ENCODE data around the gene FFAR3.

DNA sequence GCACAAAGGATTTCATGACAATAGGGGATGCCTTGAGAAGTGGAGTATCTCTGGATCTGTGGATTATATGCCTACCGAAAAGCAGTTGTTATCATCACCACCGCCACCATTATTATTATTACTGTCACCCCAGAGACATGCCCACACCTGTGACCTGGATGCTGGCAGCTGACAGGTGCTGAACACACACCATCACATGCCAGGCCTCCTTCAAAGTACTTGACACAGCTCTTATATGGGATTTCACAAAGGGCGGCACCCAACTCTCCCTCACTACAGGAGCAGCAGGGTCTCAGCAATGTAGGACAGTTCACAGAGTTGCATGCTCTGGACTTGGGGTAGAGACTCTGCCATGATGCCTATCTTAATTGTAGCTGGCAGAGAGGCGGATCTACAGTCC, 7.0 kb downstream of the FFAR3 start:
- TF ChIP-seq, protein P1, sequence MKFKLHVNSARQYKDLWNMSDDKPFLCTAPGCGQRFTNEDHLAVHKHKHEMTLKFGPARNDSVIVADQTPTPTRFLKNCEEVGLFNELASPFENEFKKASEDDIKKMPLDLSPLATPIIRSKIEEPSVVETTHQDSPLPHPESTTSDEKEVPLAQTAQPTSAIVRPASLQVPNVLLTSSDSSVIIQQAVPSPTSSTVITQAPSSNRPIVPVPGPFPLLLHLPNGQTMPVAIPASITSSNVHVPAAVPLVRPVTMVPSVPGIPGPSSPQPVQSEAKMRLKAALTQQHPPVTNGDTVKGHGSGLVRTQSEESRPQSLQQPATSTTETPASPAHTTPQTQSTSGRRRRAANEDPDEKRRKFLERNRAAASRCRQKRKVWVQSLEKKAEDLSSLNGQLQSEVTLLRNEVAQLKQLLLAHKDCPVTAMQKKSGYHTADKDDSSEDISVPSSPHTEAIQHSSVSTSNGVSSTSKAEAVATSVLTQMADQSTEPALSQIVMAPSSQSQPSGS (tag by site-specific recombination; IDR thresholded peaks at IDR 0.05; ENCODE audit: low read depth) = no peak
- TF ChIP-seq ZNF16 (tag by site-specific recombination; IDR thresholded peaks at IDR 0.05; ENCODE audit: low read depth) (no peak), KLF10 (tag by site-specific recombination; IDR thresholded peaks at IDR 0.05) (no peak), ZNF514 (tag by site-specific recombination; IDR thresholded peaks at IDR 0.05) (no peak), ZNF791 (tag by site-specific recombination; IDR thresholded peaks at IDR 0.05) (no peak), ZNF777 (tag by site-specific recombination; IDR thresholded peaks at IDR 0.05; ENCODE audit: borderline replicate concordance) (no peak), SP2 (tag by site-specific recombination; IDR thresholded peaks at IDR 0.05) (no peak), OVOL3 (tag by site-specific recombination; IDR thresholded peaks at IDR 0.05) (no peak), ZNF629 (tag by site-specific recombination; IDR thresholded peaks at IDR 0.05) (no peak), GLI4 (tag by site-specific recombination; IDR thresholded peaks at IDR 0.05) (no peak)
- TF ChIP-seq, protein P2, sequence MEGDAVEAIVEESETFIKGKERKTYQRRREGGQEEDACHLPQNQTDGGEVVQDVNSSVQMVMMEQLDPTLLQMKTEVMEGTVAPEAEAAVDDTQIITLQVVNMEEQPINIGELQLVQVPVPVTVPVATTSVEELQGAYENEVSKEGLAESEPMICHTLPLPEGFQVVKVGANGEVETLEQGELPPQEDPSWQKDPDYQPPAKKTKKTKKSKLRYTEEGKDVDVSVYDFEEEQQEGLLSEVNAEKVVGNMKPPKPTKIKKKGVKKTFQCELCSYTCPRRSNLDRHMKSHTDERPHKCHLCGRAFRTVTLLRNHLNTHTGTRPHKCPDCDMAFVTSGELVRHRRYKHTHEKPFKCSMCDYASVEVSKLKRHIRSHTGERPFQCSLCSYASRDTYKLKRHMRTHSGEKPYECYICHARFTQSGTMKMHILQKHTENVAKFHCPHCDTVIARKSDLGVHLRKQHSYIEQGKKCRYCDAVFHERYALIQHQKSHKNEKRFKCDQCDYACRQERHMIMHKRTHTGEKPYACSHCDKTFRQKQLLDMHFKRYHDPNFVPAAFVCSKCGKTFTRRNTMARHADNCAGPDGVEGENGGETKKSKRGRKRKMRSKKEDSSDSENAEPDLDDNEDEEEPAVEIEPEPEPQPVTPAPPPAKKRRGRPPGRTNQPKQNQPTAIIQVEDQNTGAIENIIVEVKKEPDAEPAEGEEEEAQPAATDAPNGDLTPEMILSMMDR (tag by site-specific recombination; IDR thresholded peaks at IDR 0.05) = no peak
- TF ChIP-seq, protein P3, sequence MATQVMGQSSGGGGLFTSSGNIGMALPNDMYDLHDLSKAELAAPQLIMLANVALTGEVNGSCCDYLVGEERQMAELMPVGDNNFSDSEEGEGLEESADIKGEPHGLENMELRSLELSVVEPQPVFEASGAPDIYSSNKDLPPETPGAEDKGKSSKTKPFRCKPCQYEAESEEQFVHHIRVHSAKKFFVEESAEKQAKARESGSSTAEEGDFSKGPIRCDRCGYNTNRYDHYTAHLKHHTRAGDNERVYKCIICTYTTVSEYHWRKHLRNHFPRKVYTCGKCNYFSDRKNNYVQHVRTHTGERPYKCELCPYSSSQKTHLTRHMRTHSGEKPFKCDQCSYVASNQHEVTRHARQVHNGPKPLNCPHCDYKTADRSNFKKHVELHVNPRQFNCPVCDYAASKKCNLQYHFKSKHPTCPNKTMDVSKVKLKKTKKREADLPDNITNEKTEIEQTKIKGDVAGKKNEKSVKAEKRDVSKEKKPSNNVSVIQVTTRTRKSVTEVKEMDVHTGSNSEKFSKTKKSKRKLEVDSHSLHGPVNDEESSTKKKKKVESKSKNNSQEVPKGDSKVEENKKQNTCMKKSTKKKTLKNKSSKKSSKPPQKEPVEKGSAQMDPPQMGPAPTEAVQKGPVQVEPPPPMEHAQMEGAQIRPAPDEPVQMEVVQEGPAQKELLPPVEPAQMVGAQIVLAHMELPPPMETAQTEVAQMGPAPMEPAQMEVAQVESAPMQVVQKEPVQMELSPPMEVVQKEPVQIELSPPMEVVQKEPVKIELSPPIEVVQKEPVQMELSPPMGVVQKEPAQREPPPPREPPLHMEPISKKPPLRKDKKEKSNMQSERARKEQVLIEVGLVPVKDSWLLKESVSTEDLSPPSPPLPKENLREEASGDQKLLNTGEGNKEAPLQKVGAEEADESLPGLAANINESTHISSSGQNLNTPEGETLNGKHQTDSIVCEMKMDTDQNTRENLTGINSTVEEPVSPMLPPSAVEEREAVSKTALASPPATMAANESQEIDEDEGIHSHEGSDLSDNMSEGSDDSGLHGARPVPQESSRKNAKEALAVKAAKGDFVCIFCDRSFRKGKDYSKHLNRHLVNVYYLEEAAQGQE (tag by site-specific recombination; IDR thresholded peaks at IDR 0.05) = no peak
- TF ChIP-seq, protein P4, sequence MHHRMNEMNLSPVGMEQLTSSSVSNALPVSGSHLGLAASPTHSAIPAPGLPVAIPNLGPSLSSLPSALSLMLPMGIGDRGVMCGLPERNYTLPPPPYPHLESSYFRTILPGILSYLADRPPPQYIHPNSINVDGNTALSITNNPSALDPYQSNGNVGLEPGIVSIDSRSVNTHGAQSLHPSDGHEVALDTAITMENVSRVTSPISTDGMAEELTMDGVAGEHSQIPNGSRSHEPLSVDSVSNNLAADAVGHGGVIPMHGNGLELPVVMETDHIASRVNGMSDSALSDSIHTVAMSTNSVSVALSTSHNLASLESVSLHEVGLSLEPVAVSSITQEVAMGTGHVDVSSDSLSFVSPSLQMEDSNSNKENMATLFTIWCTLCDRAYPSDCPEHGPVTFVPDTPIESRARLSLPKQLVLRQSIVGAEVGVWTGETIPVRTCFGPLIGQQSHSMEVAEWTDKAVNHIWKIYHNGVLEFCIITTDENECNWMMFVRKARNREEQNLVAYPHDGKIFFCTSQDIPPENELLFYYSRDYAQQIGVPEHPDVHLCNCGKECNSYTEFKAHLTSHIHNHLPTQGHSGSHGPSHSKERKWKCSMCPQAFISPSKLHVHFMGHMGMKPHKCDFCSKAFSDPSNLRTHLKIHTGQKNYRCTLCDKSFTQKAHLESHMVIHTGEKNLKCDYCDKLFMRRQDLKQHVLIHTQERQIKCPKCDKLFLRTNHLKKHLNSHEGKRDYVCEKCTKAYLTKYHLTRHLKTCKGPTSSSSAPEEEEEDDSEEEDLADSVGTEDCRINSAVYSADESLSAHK (tag by site-specific recombination; IDR thresholded peaks at IDR 0.05) = no peak

All from HEK293 (cell line).